Activated T-helper 1 cell treated with Interleukin-2 at 50 U/mL for 16 hours (primary cell): ENCODE measurements around the gene CCDC196.

Source experiments
- DNase-seq: peaks from one replicate; pipeline ENCODE4 v3.0.0-alpha.2; 2020; ENCODE audit warnings: low read depth

CCDC196 gene

DNA sequence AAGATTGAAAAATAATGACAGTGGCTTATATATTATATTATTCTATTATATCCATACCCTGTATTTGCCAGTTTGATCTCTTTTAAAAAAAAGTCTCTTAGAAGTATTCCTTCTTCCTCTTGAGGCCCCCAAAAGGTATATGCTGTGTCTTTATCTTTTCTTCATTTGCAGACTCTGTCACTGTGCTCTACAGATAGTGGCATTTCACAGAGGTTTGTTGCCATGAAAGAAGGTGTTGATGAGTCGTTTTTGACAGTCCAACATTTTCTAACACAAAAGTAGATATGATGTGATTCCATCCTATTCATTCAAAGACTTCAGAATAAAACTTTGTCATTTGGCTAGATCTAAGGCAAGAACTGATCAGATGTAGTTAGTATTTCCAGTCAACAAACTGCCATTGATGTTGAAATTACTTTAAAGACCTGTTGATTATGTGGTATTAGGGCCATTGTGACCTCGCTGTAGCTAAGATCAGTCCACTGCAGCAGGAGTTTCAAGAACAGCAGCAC lies at the start of gene CCDC196:
TSS of gene CCDC196 (plus strand) at position 462 of the 512 bp plus-strand sequence. CDS start 132 bp downstream, outside the sequence.
- no peak for DNase-seq

GRCh38 chr14:66440801-66441200 lies 45.4 kb upstream of the CCDC196 start:
- DNase-seq = no peak

DNA sequence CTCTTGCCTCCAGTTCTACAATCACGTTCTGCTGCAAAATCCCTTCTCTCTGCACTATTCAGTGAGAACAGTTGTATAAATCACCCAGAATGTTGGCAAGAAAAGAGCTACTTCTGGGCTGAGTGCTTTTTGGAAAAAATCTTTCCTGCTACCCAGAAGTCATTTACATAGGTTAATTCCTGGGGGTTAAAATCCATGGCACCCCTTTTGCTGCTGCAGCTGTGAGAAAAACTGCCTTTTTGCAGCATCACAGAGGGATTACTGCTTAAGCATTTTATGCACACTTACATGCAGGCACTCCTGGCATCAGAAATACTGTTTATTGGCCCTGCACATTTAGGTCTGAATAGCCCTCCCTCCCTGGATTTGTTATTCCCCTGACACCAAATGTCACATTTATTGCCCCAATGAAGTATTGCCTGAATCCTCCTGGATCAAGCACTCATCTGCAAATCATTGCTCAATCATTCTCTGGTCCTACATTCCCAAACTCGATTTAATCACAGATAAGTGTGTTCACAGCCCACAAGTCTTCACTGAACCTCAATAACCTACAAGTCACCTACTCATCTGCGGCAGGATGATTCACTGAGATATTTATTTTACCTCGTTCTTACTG lies 43.1 kb upstream of the CCDC196 start:
- DNase-seq = no peak

DNA sequence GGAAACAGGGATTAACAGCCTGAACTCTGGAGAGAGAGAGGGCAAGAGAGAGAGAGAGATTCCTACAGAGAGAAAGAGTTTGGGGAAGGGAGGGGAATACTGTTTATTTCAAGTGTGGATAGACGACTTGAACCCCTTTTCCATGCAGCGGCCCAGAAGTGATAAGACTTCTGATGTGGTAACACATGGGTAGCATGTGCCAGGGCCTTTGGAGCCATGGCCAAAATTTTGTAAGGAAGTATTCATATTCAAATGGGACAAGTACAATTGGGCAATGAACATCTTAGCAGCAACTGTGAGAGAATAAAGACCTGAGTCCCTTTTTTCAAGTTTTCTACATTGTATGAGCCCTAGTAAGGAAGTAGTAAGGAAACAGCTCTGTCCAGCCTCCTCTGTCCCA lies 42.4 kb upstream of the CCDC196 start:
- DNase-seq = no peak

DNA sequence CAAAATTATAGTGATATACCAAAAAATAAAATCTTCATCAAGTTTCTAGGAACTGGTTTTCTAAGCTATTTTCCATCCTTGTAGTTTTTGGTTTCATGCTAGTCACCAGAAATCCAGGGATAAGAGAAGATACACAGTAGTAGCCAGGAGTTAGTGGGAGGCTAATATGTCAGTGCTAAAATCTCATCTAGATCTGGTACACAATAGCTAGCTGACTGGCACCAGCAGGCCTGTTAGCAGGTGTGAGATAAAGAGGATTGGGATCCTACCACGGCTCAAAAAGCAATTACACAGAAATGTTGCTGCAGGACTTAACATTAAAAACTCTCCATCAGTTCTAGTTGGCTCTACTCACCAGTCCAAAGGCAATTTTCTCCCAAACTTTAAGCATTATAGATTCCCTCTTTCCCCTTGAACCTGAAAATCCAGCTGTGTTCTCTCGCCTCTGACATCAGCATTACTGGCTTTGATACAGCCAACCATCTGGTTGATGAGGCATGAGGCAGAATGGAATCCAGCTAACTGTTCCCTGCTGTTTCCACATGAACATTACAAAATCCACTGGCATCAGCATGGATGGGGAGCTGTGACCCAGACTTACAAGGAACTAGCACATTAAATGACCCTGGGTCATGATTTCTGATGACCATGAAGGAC lies 41.8 kb upstream of the CCDC196 start:
- DNase-seq = no peak

DNA sequence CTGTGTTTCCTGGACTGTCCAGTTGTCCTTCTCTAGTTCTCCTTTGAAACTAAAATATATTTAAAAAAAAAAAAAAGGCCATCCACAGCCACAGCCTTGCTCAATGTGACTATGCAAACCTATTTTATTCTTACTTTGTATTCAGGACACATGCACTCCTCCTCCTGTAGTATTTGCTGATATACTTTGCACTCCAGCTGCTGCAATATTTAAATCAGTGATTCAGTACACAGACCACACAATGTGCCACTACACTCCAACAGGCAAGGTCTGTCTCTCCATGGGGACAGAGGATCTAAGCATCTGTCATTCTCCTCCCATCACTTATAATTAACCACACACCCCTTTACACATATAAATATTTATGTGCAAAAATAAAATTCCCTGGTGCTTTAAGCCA lies 40.2 kb upstream of the CCDC196 start:
- DNase-seq = no peak

DNA sequence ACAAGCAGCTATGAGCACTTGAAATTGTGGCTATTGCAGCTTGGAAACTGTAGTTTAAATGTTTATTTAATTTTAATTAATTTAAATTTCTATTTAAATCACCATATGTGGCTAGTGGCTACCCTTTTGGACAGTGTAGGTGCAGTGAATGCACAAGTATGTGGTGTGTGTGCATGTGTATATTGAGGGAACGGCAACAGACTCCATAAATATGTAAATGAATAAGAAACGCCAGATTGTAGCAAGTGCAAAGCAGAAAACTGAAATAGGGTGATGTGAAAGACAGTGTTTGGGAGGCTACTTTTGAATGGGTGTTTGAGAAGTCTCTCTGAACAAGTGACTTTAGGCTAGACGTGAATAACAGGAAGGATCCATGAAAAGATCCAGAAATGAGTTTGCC lies 32.7 kb upstream of the CCDC196 start:
- DNase-seq = no peak

GRCh38 chr14:66459603-66460002 lies 26.6 kb upstream of the CCDC196 start:
- no peak for DNase-seq

- no peak for DNase-seq
These were observed 21.9 kb upstream of the CCDC196 start for GRCh38 chr14:66464261-66464660.

DNA sequence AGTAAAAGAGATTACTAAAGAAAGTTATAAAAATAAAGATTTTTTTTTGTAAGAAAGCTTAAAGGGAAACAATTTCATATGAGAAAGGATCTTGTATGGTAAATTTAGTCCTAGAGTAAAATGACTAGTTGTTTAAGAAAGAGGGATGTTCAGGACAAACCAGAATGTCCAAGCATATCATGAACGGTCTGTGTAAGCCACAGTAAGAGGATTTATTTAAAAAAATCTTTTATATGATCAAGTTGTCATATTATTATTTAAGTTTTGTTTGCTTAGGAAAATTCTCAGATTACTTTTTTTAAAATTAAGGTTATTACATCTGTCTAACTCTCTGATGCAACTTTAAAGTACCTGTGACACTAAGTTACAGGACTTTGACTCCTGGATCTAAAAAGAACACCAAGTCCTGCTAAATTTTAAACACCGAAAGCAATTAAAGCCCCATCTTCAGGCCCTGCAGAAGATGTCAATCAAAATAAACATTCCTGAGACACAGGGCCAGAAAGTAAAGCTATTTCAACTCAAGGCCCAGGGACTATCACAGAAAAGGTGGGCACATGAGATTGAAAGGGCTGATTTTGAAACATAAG lies 17.3 kb upstream of the CCDC196 start:
- DNase-seq = no peak

DNA sequence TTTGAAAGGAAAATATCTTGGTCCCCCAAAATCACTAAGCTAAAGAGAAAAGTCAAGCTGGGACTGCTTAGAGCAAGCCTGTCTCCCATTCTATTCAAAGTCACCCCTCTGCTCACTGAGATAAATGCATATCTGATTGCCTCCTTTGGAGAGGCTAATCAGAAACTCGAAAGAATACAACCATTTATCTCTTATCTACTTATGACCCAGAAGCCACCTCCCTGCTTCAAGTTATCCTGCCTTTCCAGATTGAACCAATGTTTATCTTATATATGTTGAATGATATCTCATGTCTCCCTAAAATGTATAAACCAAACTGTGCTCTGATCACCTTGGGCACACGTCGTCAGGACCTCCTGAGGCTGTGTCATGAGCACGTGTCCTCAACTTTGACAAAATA lies 14.6 kb upstream of the CCDC196 start:
- DNase-seq = no peak

DNA sequence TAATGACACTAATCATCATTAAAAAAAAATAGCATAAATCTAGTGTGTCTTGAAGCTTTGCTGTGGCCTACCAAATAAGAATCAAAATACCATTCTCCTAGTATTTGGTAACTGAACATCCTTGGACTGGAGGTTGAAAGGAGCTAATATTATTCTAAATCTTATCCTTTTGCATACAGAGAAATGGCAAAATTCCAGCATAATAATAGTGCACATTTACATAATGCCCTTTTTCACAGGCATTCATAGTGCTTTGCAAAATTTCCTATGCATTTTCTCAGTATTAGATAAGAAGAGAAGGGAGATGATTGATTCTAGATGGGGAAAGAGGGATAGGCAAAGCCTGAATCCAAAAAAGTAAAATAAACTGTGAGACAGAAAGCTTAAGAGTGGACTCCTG lies 13.9 kb upstream of the CCDC196 start:
- DNase-seq = no peak

- DNase-seq = no peak
These were observed 12.9 kb upstream of the CCDC196 start for GRCh38 chr14:66473223-66473622.

GRCh38 chr14:66476964-66477363 lies 9.2 kb upstream of the CCDC196 start:
- no peak for DNase-seq

- DNase-seq = no peak
These were observed 8.6 kb upstream of the CCDC196 start for GRCh38 chr14:66477567-66477966.

DNA sequence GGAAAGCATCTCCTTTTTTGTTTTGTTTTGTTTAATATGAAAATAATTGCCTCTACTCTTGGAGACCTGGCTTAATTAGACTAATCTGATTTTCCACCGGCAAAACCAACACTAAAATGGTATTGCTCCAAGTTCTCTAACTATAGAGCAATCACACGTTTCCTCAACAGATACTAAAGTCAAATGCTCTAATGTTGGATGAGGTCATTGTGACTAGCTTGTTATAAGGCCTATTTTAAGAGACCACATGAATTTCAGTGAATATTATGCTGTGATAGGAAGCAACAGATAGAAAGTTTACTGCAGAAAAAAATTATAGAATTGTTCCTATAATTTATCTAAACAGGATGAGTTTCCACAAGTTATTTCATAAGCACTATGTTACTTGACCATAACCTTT lies 3.3 kb upstream of the CCDC196 start:
- no peak for DNase-seq

DNA sequence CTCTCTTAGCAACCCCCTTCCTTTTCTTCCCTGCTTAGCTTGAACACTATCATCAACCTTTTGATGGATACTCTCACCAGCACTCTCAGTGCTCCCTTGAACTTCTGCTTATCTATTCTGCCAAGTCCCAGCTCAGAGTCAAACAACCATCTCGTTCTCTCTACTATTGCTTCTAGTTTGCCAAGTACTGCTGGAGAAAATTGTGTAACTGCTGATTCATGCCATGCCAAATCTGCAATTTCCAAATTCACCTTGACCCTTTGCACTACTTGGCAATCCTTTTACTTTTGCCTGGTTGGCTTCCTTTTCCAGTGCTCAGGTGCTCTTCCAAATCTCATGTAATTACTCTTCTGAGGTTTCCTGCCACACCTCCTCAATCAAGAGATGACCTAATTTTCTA lies 2.8 kb upstream of the CCDC196 start:
- no peak for DNase-seq

DNA sequence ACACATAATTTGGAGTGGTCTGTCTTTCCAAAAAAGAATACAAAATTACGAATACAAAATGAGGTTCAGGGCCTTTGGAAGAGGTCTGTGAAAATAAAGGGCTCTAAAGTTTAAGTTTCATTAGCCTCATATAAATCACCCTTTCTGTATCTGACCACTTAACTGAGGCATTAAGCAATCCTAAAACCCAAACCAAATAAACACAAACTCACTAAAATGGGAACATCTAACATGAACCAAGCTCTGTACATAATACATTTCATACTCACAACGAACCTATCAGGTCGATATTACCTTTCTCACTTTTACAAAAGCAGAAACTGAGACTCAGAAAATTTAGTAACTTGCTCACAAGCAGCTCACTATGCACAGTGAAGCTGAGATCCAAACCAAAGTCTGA lies 1.1 kb upstream of the CCDC196 start:
- no peak for DNase-seq

DNA sequence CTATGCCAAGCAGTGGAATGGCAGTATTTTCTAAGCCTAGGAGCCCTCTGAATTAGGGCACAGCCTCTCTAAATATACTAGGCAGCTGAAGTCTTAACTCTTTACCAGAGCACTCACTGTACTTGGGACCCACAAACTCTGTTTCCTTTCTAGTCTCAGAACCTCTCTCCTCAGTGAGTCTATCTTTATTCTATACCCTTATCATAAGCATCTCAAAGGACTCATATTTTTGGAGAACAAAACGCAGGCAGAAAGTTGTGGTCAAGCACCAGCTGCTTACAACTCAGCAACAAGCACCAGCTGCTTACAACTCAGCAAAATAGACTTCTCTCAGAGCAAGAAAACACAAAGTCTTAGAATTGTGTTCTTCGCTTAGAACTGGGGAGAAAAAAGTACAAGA lies 993 bp downstream of the CCDC196 start:
- no peak for DNase-seq

DNA sequence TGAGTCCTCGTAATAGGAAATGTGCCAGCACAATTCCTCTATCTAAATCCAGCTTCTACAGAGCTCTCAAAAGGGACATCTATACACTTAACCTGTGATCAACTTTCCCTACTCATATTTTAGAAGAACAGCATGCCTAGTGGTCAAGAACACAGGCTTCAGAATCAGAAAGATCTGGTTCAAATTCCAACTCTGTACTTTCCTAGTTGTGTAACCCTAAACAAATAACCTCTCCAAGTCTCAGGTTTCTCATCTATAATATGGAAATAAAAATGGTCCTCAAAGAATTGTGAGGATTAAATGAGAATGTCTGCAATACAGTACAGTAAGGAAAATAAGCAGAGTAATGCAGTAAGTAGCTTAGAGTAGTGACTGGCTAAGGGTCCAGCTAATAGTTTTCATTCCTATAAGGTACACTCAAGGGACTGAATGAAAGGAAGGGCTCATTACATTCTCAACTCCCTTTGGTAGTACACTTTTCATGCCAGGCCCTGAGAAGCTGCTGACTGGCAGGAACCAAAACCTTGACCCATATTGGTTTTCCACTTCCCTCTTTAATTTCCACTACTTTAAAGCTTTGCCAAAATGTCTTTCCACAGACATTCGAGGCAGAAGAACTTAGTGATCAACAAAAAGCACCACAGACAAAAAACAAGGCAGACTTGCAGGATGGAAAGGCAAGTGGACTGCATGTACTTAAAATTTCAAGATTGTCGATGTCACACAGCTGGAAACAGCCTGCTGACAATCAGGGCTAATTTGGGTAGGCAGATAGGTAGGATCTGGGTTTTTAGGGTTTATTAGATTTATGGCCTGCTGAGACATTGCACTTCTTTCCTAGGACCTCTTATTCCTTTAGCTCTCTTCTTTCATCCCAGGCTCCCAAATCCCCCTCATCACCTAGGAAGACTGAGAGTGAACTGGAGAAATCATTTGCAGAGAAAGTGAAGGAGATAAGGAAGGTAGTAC lies 4.3 kb downstream of the CCDC196 start:
- DNase-seq = no peak

DNA sequence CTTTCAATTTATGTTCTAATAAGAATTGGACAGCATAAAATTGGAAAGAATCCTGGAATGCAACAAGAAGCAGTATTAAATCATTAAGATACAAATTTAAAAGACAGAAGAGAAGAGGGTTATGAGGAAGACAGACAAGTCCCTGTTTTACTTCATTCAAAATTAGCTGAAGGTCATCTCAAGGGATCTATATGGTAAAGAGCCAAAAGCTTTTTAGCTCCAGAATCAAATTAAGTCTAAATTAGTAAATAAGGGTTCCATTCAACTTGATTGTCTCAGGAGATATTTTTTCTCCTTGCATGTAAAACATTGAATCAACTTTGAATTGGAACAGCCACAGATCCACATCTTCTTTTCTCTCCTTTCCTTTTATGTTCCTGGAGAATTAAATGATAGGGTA lies 7.6 kb downstream of the CCDC196 start:
- DNase-seq = no peak
